Measurements from ENCODE around the gene ZBTB7B.

GRCh38 chr1:154998201-154998780, 4.3 kb upstream of the ZBTB7B start:
- TF ChIP-seq CTCF (IDR thresholded peaks at IDR 0.05) = no peak
- TF ChIP-seq POLR2A (IDR thresholded peaks at IDR 0.05) = no peak
- TF ChIP-seq POLR2AphosphoS5 (IDR thresholded peaks at IDR 0.05) = no peak
